MCF 10A (cell line): ENCODE measurements around the gene TANC1. TPM values are rescaled to one million over a fixed set of nuclear protein-coding genes. Genes with fewer than 3 reads are reported as not detected.
A peak's percentile ranks its signal among the peaks of the same experiment; 100 is the strongest.
"Not testable (repeated sequence)": the region's sequence is repeated elsewhere in the genome, so short reads cannot be mapped to it uniquely, and the experiment has no call there.

Experiments used
- BruUV-seq: library from RNA; stranded (reverse); fragments of 400-500 nt; replicated peaks from 2 replicates; lab custom pipeline; 2021; lab: Mats Ljungman, UMichigan
- CTCF ChIA-PET: fragments of 300-600 bp; sonication (Branson Sonifier 250); formaldehyde crosslinking; extraction: SDS; loops from one replicate; lab custom pipeline; 2021; ENCODE audit warnings: antibody characterized with exemption, inconsistent platforms; lab: Yijun Ruan, JAX
- POLR2A ChIA-PET: fragments of 300-600, 350-650 bp; sonication (Branson Sonifier 250); formaldehyde crosslinking; extraction: SDS; loops from one replicate; lab custom pipeline; 2020; ENCODE audit warnings: antibody characterized with exemption, inconsistent platforms; lab: Yijun Ruan, JAX
- DNase-seq: peaks from one replicate; pipeline ENCODE4 v3.0.0-alpha.2; 2018; ENCODE audit not compliant: unreplicated experiment
- H3K27ac Mint-ChIP-seq: one replicate; pipeline ENCODE4 v1.8.0; 2022; ENCODE audit warnings: mild to moderate bottlenecking, low read depth, mixed read lengths; ENCODE audit not compliant: unreplicated experiment
- H3K27me3 Mint-ChIP-seq: one replicate; pipeline ENCODE4 v1.8.0; 2022; ENCODE audit warnings: mixed read lengths; ENCODE audit not compliant: insufficient read depth, unreplicated experiment
- H3K36me3 Mint-ChIP-seq: one replicate; pipeline ENCODE4 v1.8.0; 2022; ENCODE audit warnings: mild to moderate bottlenecking, moderate library complexity, mixed read lengths; ENCODE audit not compliant: insufficient read depth, unreplicated experiment
- H3K4me1 Mint-ChIP-seq: one replicate; pipeline ENCODE4 v1.8.0; 2022; ENCODE audit warnings: mixed read lengths; ENCODE audit not compliant: insufficient read depth, unreplicated experiment
- H3K4me3 Mint-ChIP-seq: one replicate; pipeline ENCODE4 v1.8.0; 2022; ENCODE audit warnings: mild to moderate bottlenecking, moderate library complexity, mixed read lengths; ENCODE audit not compliant: unreplicated experiment
- H3K9me3 Mint-ChIP-seq: one replicate; pipeline ENCODE4 v1.8.0; 2022; ENCODE audit warnings: mixed read lengths; ENCODE audit not compliant: unreplicated experiment
- intact Hi-C: fragments of 100-400 bp; cut with micrococcal nuclease; formaldehyde crosslinking; loops from 2 replicates; pipeline ENCODE4 v1.14.1; 2022
- total RNA-seq: library from RNA; stranded (reverse); gene quantifications from 2 replicates; pipeline ENCODE4 v1.2.3, GENCODE V29; 2022
- TF ChIP-seq, protein P1 (sequence below): fragments of 200-600 bp; IDR thresholded peaks from one replicate; pipeline ENCODE4 v1.8.0; 2022; ENCODE audit warnings: antibody characterized with exemption, mild to moderate bottlenecking; ENCODE audit not compliant: unreplicated experiment

The TANC1 gene
- total RNA-seq, 1 experiment from 2014 or later: 35.3 TPM

DNA sequence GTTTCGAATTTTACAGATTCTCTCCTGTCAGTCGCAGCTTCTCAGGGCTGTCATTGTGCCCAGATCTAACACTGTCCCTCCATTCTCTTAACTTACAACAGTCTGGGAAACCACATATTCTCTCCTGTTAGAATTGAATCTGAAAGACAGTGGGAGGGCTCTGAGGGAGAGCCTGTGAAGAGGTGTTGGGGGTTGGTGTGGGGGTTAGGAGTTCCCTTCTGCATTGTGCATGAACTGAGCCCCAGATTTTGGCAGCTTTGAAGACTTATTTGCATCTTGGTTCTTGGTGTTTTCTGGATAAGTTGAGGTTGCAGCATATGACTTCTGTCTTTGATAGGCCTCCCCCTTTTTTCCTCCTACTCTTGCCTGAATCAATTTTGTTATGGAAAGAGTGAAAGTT is 64.1 kb downstream of the TANC1 start:
- Mint-ChIP-seq H3K9me3 (no peaks in the 10 kb centered on the region), H3K27me3 (no peaks in the 10 kb centered on the region), H3K27ac (peak overlapping the region; percentile 25), H3K36me3 (peaks cover 27% of the 10 kb centered on the region), H3K4me3 (no peak overlapping the region), H3K4me1 (peaks cover 35% of the 10 kb centered on the region)
- intact Hi-C loops: loop anchor here (5.0 kb wide), 1 partner anchor 60 kb away; no protein-coding TSS in a partner anchor
- TF ChIP-seq, protein P1, sequence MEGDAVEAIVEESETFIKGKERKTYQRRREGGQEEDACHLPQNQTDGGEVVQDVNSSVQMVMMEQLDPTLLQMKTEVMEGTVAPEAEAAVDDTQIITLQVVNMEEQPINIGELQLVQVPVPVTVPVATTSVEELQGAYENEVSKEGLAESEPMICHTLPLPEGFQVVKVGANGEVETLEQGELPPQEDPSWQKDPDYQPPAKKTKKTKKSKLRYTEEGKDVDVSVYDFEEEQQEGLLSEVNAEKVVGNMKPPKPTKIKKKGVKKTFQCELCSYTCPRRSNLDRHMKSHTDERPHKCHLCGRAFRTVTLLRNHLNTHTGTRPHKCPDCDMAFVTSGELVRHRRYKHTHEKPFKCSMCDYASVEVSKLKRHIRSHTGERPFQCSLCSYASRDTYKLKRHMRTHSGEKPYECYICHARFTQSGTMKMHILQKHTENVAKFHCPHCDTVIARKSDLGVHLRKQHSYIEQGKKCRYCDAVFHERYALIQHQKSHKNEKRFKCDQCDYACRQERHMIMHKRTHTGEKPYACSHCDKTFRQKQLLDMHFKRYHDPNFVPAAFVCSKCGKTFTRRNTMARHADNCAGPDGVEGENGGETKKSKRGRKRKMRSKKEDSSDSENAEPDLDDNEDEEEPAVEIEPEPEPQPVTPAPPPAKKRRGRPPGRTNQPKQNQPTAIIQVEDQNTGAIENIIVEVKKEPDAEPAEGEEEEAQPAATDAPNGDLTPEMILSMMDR: no peak
- ChIA-PET CTCF (interaction anchor here (0.5 to 3.5 kb wide), 5 partner anchors 36 to 673 kb away, joined by 3 to 16 read pairs (median 6); no protein-coding TSS in a partner anchor), POLR2A (interaction anchor here (0.6 to 2.4 kb wide), 2 partner anchors 10 to 60 kb away, joined by 3 to 7 read pairs; no protein-coding TSS in a partner anchor)
- no peak for DNase-seq
- no TSS peak for BruUV-seq

DNA sequence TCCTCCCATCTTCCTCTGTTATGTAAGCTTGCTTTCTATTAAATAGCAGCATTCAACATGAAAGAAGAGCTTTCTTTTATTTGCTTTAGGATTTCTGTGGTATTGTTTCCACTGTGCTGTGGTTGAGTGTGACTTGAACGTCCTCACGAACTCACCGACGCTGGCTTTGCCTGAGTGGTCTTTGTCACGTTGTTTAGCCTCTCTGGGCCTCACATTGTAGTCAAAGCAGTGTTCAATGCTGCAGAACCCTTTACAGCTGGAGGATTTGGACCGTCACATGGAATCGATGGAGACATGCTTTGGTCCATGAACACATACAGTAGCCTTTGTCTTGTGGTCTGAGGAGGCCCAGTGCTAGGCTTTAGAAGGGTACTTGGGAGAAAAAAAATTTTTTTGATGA is 66.3 kb downstream of the TANC1 start:
- intact Hi-C loops: loop anchor here (5.0 kb wide), 1 partner anchor 62 kb away; no protein-coding TSS in a partner anchor
- no TSS peak for BruUV-seq
- Mint-ChIP-seq H3K27ac (no peak overlapping the region), H3K36me3 (peaks cover 17% of the 10 kb centered on the region), H3K9me3 (no peaks in the 10 kb centered on the region), H3K27me3 (no peaks in the 10 kb centered on the region), H3K4me1 (peaks cover 35% of the 10 kb centered on the region), H3K4me3 (no peak overlapping the region)
- ChIA-PET POLR2A (interaction anchor here (0.6 to 2.6 kb wide), 8 partner anchors 8 to 98 kb away, joined by 3 to 13 read pairs (median 3); no protein-coding TSS in a partner anchor), CTCF (interaction anchor here (0.7 to 10.2 kb wide), 14 partner anchors 9 to 141 kb away, joined by 3 to 196 read pairs (median 4); no protein-coding TSS in a partner anchor)
- TF ChIP-seq, protein P1: no peak
- DNase-seq: no peak

DNA sequence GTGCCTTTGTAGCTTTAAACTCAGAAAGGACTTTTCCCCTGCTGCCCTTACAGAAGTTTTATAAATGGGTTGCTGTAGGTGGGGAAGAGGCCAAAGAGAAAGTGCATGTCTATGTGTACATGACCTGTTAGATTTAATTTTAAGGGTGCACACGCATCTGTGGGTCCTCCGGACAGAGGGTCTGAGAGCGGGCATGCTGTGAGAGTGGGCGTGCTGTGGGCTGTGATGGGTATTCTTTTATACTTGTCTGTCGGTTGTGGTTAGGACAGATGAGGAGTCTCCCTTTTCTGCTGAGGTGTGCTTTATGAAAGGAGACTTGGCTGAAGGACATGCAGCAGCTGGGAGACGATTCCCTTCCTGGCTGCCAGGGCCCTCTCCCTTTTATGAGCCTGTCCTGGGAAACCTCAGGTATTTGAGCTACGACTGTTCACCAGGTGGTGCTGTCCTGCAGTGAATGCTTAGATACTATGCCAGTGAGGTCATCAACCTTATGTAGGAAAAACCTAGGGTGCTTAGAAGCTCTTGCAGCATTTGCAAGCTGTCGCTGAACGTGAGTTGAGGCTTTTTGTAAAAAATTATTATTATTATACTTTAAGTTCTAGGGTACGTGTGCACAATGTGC is 67.5 kb downstream of the TANC1 start:
- Mint-ChIP-seq H3K27me3 (no peaks in the 10 kb centered on the region), H3K9me3 (no peaks in the 10 kb centered on the region), H3K36me3 (peaks cover 17% of the 10 kb centered on the region), H3K4me3 (no peak overlapping the region), H3K27ac (no peak overlapping the region), H3K4me1 (peaks cover 33% of the 10 kb centered on the region)
- ChIA-PET POLR2A (interaction anchor here (0.5 to 2.6 kb wide), 12 partner anchors 37 to 1028 kb away, joined by 3 to 13 read pairs (median 3); no protein-coding TSS in a partner anchor), CTCF (interaction anchor here (0.5 to 10.2 kb wide), 37 partner anchors 8 to 214 kb away, joined by 3 to 196 read pairs (median 4); no protein-coding TSS in a partner anchor)
- BruUV-seq: no TSS peak
- DNase-seq: peak; percentile 73
- TF ChIP-seq, protein P1: peak; percentile 53
- intact Hi-C loops: loop anchor here (1.0 kb wide), 3 partner anchors 82 to 135 kb away; no protein-coding TSS in a partner anchor

DNA sequence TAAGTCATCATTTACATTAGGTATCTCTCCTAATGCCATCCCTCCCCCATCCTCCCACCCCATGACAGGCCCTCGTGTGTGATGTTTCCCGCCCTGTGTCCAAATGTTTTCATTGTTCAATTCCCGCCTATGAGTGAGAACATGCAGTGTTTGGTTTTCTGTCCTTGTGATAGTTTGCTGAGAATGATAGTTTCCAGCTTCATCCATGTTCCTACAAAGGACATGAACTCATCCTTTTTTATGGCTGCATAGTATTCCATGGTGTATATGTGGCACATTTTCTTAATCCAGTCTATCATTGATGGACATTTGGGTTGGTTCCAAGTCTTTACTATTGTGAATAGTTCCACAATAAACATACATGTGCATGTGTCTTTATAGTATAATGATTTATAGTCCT is 68.0 kb downstream of the TANC1 start:
- H3K27ac Mint-ChIP-seq, BruUV-seq, H3K27me3 Mint-ChIP-seq, DNase-seq, H3K9me3 Mint-ChIP-seq, H3K4me3 Mint-ChIP-seq: not testable (repeated sequence)
- Mint-ChIP-seq H3K36me3 (peaks cover 17% of the 10 kb centered on the region), H3K4me1 (peaks cover 27% of the 10 kb centered on the region)
- intact Hi-C loops: loop anchor here (1.0 kb wide), 3 partner anchors 82 to 135 kb away; no protein-coding TSS in a partner anchor
- CTCF ChIA-PET: interaction anchor here (0.6 to 10.2 kb wide), 29 partner anchors 8 to 137 kb away, joined by 3 to 196 read pairs (median 5); no protein-coding TSS in a partner anchor
- POLR2A ChIA-PET: interaction anchor here (0.5 to 2.6 kb wide), 10 partner anchors 37 to 1029 kb away, joined by 3 to 13 read pairs (median 3); no protein-coding TSS in a partner anchor

DNA sequence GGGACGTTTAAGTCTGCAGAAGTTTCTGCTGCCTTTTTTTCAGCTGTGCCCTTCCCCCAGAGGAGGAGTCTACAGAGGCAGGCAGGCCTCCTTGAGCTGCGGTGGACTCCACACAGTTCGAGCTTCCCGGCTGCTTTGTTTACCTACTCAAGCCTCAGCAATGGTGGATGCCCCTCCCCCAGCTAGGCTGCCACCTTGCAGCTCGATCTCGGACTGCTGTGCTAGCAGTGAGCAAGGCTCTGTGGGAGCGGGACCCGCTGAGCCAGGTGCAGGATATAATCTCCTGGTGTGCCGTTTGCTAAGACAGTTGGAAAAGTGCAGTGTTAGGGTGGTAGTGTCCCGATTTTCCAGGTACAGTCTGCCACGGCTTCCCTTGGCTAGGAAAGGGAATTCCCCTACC is 72.9 kb downstream of the TANC1 start:
- not testable (repeated sequence) for DNase-seq
- CTCF ChIA-PET: interaction anchor here (0.6 to 10.2 kb wide), 5 partner anchors 32 to 1007 kb away, joined by 3 to 196 read pairs (median 3); no protein-coding TSS in a partner anchor

More for the DNA sequence above, 72.9 kb downstream of the TANC1 start:
- BruUV-seq, H3K9me3 Mint-ChIP-seq, H3K4me3 Mint-ChIP-seq, H3K27ac Mint-ChIP-seq, H3K27me3 Mint-ChIP-seq, intact Hi-C loops: not testable (repeated sequence)
- peaks cover 44% of the 10 kb centered on the region for H3K4me1 Mint-ChIP-seq
- H3K36me3 Mint-ChIP-seq: peaks cover 16% of the 10 kb centered on the region
- POLR2A ChIA-PET: interaction anchor here (0.8 to 4.2 kb wide), 9 partner anchors 10 to 83 kb away, joined by 3 to 24 read pairs (median 4); no protein-coding TSS in a partner anchor
